GM19193 (cell line): ENCODE results near the gene FAM228A.

Experiments
- POLR2A ChIP-seq: IDR thresholded peaks from 4 replicates; pipeline ENCODE4 v1.6.1; 2011; ENCODE audit not compliant: insufficient read depth, insufficient read length; ENCODE audit errors: extremely low read depth

FAM228A gene

DNA sequence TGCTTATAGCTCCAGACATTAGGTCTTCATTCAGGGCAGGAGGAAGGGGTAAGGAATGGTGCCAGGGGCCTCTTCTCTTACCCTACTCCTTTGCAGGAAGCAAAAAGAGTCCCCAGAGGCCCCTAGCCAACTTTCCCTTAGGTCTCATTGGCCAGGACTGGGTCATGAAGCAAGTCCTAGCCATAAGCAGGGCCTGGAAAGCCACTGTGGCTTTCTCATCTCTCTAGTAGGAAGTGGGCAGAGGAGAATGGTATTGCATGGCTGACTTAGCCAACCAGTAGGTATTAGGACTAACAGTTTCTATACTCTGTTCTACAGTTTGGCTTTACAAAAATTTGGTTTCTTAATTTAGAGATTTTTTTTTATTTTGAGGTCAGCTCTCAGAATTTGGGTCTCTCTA is 4.8 kb downstream of the FAM228A start:
- no peak for TF ChIP-seq POLR2A

DNA sequence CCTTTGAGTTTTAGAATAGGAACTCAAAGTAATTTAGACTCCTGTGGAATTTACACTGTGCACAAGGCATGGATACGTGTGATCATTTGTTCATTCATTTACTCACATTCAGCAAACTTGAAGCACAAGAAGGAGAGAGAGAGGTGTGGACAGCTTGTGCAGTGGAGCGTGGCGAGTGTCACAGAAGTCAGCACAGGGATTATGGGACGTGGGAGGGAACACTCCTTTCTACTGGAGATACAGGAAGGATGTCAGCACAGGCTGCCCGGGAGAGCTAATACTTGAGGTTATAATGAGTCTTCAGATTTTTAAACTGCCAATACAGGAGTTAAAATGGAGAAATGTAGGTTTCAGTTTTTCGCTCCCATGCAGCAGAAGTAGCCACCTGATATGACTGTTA is 7.0 kb downstream of the FAM228A start:
- no peak for TF ChIP-seq POLR2A

DNA sequence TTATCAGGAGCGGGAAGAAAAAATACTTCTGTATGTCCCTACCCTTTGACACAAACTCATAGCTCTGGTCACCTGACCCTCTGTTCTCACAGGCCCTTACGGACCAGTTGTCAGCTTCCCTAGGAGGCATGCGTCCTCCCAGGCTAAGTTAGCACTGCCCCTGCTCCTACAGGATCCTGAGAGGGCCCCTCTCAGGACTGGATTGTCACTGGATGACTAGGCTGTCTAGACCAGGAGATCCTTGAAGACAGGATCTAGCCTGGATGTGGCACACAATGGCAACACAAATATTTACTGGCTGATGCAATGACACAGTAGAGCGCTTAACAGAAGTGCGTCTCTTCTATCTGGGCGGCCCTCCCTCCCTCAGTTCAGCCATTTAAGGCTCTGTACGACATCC is 7.7 kb downstream of the FAM228A start:
- TF ChIP-seq POLR2A: no peak

DNA sequence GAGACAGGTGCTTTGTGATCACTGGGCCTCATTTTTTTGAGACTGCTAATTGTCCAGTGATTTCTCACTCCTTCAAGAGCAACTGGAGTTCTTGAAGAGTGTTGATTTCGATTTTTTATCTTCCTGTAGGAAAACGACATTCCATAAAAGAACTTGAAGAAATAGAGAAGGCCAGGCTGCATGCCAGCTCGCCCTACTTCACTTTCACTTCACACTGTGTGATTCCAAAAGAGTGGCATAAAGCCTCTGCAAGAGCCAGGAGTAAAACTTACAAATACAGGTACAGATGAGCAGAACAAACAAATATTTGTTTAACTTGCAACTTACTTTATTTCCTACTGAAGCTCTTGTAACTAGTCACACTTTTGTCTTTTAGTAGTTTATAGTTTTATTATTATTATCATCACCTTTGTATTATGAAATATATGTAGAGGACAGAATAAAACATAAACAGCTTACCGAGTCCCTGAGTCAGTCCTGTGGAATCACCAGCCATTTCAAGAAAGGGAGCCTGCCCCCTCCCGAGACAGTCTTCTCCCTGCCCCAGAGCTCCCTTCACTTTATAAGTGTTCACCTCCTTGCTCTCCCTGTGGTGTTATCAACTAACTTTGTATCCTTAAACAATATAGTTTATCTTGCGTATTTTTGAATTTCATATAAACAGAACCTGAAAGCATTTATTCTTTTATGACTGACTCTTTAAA is 8.7 kb downstream of the FAM228A start:
- TF ChIP-seq POLR2A: no peak

DNA sequence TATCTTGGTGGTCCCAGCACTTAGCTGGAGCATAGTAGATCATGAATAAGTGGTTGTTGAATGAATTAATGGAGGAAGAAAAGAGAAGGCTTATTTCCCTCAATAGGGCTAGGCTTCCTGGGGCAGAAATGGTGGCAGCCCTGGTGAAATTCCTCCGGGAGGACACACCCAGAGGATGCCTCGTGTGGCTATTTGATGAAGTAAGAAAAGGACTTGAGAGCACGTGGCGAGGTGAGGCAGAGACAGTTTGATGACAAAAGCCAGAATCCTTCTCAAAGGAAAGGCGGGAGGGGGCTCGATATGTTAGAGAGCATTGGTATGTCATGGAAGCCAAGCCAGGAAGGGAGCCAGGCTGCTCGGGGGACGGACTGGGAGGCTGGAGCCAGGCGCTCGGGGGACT is 14.7 kb downstream of the FAM228A start:
- TF ChIP-seq POLR2A: no peak

DNA sequence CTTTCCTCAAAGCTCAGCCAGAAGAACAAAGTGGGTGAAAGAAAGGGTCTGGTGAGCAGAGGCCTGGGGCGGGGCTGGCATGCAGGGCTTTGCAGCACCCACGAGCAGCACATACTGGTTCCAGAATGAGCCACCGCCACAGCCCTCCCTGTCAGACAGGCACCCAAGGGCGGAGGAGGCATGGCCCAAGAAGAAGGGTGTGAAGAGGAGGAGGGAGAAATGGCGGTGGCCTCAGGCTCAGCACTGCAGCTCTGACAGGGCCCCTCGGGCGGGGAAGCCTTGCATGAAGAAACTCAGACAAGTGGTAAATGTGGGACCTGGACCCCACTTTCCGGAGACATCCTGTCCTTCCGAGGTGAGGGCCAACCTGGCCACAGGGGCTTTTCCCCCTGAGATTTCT is 15.7 kb downstream of the FAM228A start:
- TF ChIP-seq POLR2A: no peak

DNA sequence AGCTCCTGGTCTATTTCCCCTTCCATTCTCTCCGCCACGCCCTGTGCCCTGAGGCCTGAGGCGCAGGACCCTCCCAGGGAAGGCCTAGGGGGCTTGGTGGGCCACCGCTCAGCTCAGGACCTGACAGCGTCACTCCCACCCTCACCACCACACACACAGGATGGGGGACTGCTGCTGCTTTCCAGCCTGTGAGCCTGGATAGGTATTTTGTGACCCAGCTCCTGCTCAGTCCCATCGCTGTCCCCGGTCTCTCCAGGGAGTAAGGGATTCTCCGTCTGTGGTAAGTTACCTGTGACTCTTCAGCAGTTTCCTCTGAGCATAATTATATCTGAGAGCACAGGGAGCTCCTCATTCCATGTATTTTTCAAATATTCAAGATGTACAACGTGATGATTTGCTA is 16.3 kb downstream of the FAM228A start:
- TF ChIP-seq POLR2A: no peak

DNA sequence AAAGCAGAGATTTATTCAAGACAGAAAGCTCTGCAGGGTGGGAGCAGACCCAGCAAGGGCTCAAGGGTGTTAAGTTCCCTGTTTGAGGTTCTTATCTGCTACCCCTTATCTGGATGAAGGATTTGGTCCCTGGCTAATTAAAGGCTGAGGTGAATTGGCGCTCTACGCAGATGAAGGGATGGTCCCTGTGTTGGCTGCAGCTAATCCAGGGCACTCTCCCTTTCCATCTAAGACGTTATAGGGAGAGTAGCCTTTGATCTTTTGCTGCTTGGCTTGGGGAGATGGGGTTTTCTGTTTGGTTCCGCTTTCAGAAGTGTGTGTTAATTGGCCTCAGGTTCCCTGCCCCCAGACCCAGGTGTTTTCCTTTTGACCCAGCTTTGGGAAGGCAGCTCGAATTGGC is 17.0 kb downstream of the FAM228A start:
- no peak for TF ChIP-seq POLR2A

DNA sequence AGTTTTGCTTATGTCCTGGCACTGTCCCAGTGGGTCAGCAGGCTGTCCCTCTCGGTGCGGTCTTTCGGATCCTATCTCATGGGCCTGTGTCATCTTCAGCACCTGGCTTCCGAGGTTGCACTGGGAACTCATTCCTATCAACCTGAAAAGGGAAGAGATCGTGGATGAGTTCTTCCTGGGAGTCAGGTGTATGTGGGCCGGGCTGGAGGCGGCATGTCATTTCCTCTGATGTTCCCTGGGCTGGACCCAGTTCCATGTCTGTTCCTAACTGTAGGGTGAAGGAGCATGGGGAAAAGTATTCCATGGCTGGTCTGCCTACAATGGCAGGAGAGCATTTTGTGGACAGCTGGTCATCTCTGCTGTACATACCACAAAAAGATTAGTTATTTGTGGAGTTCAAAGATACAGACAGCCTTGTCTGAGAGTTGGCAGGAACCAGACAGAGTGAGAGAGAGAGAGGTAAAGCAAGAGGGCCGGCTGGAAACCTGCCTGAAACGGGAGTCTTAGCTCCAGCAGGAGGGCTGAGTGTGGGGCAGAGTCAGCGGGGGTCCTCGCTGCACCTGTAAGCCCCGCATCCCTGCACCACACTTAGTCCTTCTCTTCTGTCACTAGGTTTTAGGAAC is 25.2 kb downstream of the FAM228A start:
- TF ChIP-seq POLR2A: no peak

DNA sequence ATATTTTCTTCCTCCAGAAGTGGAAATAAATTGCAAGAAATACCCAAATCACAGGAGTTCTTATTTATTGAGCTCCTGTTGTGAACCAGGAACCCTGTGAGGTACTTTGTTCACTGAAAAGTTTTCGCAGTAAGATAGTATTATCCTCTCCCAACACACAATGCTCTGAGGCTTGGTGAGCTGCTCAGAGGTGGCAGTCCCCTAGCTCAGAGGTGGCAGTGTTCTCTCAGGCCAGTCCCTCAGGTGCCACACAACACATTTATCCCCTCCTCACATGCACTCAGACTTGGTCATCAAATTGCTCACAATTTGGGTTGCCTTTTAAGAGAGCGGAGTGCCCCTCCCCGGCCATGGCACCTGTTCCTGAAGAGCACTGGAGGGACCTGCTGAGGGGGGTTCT is 25.9 kb downstream of the FAM228A start:
- no peak for TF ChIP-seq POLR2A

DNA sequence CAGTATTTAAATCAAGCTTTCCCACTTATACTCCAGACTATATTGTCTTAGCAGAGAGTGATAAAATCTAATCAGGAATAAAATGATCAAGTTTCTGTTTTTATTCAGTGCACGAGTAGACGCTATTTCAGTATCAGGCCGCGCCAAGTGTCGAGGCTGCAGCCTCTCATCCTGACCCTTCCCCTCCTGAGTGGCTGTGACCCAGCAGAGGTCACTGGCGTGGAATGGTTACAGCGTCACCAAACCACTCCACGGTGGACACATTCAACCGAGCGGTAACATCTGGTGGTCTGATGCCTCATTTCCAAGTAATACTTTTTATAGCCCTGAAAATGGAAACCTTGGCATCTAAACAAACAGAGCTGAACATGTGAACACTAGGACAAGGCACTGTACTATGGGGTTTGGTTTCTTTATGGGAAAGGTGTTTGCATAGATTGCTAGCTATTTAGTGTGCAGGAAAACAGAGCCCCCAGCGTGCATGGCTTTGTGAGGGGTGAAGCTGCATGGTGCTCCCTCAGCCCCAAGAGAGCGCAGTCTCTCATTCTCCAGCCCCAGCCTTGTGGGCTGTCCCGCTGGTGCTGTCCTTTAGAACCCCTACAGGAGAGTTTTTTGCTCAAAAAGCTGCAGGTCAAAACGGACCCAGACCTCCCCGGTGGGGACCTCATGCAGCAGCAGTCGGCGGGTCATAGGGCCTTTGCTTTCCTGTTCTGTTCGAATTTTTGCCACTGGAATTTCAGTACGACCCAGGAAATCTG is 28.4 kb downstream of the FAM228A start:
- no peak for TF ChIP-seq POLR2A

DNA sequence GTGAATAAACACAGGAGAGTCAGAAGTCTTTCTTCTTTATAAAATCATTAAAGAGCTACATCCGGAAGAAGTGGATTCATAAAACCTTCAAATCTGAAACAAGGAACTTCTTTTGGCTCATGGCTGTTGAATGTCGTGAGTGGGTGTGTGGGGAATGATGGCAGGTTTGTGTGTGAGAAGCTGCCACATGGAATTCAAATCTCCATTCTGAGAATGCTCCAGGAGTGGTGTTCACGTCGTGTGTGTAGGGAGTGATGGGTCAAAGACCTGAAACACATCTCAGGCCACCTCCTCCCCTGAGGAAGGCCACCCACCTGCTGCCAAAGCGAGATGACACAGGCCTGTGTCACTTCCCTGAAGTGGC is 28.9 kb downstream of the FAM228A start:
- TF ChIP-seq POLR2A: no peak

DNA sequence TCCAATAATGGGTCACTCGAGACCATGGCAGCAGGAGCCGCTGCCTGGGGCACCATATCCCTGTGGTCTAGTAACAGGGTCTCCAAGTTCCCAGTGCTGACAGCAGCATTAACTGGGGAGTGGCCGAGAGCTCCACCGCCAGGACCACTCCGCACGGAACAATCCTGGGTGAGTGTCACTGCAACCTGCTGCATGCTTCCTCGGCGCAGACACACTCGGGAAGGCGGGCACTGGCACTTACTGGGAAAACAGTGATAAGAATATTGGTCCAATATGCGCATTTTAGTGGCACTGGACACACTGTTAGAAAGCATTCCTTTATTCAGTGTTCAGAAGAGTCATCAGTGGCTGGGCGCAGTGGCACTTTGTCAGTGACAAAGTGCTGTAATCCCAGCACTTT is 29.7 kb downstream of the FAM228A start:
- TF ChIP-seq POLR2A: no peak

DNA sequence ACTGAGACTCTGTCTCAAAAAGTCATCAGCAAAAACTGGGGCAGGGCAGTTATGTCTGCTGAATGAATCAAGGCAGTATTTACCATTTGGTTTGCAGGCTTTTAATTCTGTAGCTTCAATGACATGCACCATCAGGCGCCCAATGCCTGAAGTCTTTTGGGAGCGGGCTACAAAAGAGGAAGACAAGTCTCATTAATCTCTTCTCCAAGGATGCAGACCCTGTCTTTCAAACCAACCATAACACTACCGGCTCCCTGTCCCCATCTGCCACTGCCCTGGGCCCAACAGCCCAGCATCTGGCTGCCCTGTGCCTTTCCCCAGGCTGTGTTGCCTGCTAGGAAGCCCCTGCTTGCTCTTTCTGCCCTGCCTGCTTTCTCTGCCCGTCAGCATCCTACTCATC is 30.3 kb downstream of the FAM228A start:
- no peak for TF ChIP-seq POLR2A

DNA sequence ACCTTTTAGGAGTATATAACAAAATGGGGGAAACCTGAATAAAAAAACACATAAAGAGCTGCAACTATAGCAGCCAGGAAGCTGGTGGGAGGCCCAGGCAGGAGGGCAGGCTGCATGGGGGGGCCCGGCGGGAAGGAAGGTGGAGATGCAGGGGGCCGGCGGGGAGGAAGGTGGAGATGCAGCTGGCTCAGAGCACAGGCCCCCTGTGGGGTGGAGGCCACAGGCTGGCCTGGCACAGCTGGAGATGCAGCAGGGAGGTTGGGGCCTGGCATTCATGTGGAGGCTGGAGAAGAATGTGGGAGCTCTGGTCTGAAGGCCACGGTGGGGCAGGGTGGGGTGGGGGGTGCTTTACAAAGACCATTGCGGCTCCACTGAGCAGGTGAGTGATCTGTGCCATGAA is 31.4 kb downstream of the FAM228A start:
- no peak for TF ChIP-seq POLR2A

DNA sequence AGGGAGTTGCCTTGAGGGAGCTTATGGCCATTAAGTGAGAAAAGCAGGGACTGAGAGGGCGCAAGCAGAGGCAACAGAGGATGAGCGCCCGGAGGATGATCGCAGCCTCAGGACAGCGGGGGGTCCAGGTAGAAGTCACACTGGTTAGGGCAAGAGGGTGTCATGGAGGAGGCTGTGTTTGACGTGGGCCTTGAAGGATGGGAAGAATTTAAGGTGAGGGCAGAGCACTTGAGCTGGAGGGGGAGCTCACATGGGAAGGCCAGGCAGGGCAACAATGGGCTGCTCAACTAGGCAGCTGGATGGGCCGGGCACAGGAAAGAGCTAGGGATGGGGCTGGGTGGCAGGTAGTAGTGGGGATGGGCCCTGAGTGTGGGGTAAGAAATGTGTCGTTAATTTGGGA is 31.9 kb downstream of the FAM228A start:
- TF ChIP-seq POLR2A: no peak
